Neuronal stem cell (in vitro differentiated cells): ENCODE data around the gene OBP2B.

ENCODE experiments used
- DNase-seq: peaks from one replicate; pipeline ENCODE4 v3.0.0-alpha.2; 2013; ENCODE audit warnings: low spot score
- H2AFZ ChIP-seq: one replicate; pipeline ENCODE4 v1.6.1; 2013; ENCODE audit warnings: mild to moderate bottlenecking, low read length, inconsistent platforms
- H2AK5ac ChIP-seq: 2 replicates; pipeline ENCODE4 v1.6.1; 2013; ENCODE audit warnings: low read depth, mild to moderate bottlenecking, inconsistent platforms, low read length, moderate library complexity, mixed read lengths
- H2BK120ac ChIP-seq: 2 replicates; pipeline ENCODE4 v1.6.1; 2013; ENCODE audit warnings: low read depth, mild to moderate bottlenecking, inconsistent platforms, low read length, moderate library complexity, mixed read lengths
- H2BK12ac ChIP-seq: one replicate; pipeline ENCODE4 v1.6.1; 2013; ENCODE audit warnings: low read length, inconsistent platforms
- H2BK15ac ChIP-seq: 2 replicates; pipeline ENCODE4 v1.6.1; 2013; ENCODE audit warnings: mild to moderate bottlenecking, low read length, inconsistent platforms, mixed read lengths
- H2BK5ac ChIP-seq: one replicate; pipeline ENCODE4 v1.6.1; 2013; ENCODE audit warnings: inconsistent platforms, mild to moderate bottlenecking, low read length, moderate library complexity
- H3K14ac ChIP-seq: one replicate; pipeline ENCODE4 v1.6.1; 2013; ENCODE audit warnings: low read length, inconsistent platforms
- H3K18ac ChIP-seq: 2 replicates; pipeline ENCODE4 v1.6.1; 2013; ENCODE audit warnings: low read length, inconsistent platforms
- H3K23ac ChIP-seq: 2 replicates; pipeline ENCODE4 v1.6.1; 2013; ENCODE audit warnings: low read depth, mild to moderate bottlenecking, mixed read lengths, low read length, inconsistent platforms; ENCODE audit not compliant: poor library complexity
- H3K27ac ChIP-seq: replicated peaks from 3 replicates; pipeline ENCODE4 v1.5.1; 2013; ENCODE audit warnings: low read length, inconsistent platforms
- H3K27me3 ChIP-seq, 3 experiments: 2 replicates each; pipeline ENCODE4 v1.6.1; 2013; ENCODE audit warnings: low read length in 3 of 3, mild to moderate bottlenecking in 2 of 3, inconsistent platforms in 1 of 3, low read depth in 1 of 3, mixed read lengths in 1 of 3, moderate library complexity in 1 of 3; ENCODE audit not compliant: control insufficient read depth in 3 of 3, insufficient read depth in 3 of 3
- H3K36me3 ChIP-seq, 2 donors: replicated peaks in 1 of 2; 2 replicates each; pipeline ENCODE4 v1.6.1; 2013; ENCODE audit warnings: low read length in 2 of 2; ENCODE audit not compliant: control insufficient read depth in 2 of 2, insufficient read depth in 2 of 2
- H3K4ac ChIP-seq: 2 replicates; pipeline ENCODE4 v1.6.1; 2013; ENCODE audit warnings: inconsistent platforms, mild to moderate bottlenecking, low read length, moderate library complexity
- H3K4me1 ChIP-seq, 2 donors: 1 replicate in 1 of 2; 2 replicates in 1 of 2; pipeline ENCODE4 v1.6.1; 2013; ENCODE audit warnings: low read length in 2 of 2, low read depth in 1 of 2; ENCODE audit not compliant: control insufficient read depth in 2 of 2, insufficient read depth in 1 of 2
- H3K4me2 ChIP-seq: one replicate; pipeline ENCODE4 v1.6.1; 2013; ENCODE audit warnings: mild to moderate bottlenecking, low read length, inconsistent platforms; ENCODE audit not compliant: insufficient read depth, poor library complexity, severe bottlenecking
- H3K4me3 ChIP-seq, 2 donors: 2 replicates each; pipeline ENCODE4 v1.5.1; 2013; ENCODE audit warnings: low read length in 2 of 2, mild to moderate bottlenecking in 2 of 2, inconsistent platforms in 1 of 2, moderate library complexity in 1 of 2
- H3K79me1 ChIP-seq: one replicate; pipeline ENCODE4 v1.6.1; 2013; ENCODE audit warnings: low read depth, mild to moderate bottlenecking, inconsistent platforms, low read length, moderate library complexity
- H3K9ac ChIP-seq: one replicate; pipeline ENCODE4 v1.6.1; 2013; ENCODE audit warnings: mild to moderate bottlenecking, low read depth, low read length, inconsistent platforms; ENCODE audit not compliant: poor library complexity
- H3K9me3 ChIP-seq, 2 donors: replicated peaks in 1 of 2; 2 replicates each; pipeline versions ENCODE3 to v1.6.1; 2013; ENCODE audit warnings: low read length in 2 of 2, mild to moderate bottlenecking in 2 of 2, inconsistent platforms in 1 of 2, low read depth in 1 of 2, mixed read lengths in 1 of 2, moderate library complexity in 1 of 2; ENCODE audit not compliant: control insufficient read depth in 2 of 2, insufficient read depth in 1 of 2
- H4K8ac ChIP-seq: one replicate; pipeline ENCODE4 v1.6.1; 2013; ENCODE audit warnings: low read depth, mild to moderate bottlenecking, inconsistent platforms, low read length, moderate library complexity
- H4K91ac ChIP-seq: one replicate; pipeline ENCODE4 v1.6.1; 2013; ENCODE audit warnings: low read length, low read depth, mild to moderate bottlenecking, inconsistent platforms; ENCODE audit not compliant: poor library complexity
- WGBS, 2 donors: extraction: QIAGEN DNeasy Blood & Tissue Kit; methylation state at CpG; one replicate each; pipeline ENCODE4 v1.1.7; 2013; ENCODE audit warnings: missing lambda C conversion rate in 2 of 2, mixed read lengths in 1 of 2; ENCODE audit not compliant: insufficient read length in 2 of 2, insufficient replicate concordance in 1 of 2; ENCODE audit errors: extremely low coverage in 2 of 2; 5-methylcytosine and 5-hydroxymethylcytosine counted together

OBP2B gene

DNA sequence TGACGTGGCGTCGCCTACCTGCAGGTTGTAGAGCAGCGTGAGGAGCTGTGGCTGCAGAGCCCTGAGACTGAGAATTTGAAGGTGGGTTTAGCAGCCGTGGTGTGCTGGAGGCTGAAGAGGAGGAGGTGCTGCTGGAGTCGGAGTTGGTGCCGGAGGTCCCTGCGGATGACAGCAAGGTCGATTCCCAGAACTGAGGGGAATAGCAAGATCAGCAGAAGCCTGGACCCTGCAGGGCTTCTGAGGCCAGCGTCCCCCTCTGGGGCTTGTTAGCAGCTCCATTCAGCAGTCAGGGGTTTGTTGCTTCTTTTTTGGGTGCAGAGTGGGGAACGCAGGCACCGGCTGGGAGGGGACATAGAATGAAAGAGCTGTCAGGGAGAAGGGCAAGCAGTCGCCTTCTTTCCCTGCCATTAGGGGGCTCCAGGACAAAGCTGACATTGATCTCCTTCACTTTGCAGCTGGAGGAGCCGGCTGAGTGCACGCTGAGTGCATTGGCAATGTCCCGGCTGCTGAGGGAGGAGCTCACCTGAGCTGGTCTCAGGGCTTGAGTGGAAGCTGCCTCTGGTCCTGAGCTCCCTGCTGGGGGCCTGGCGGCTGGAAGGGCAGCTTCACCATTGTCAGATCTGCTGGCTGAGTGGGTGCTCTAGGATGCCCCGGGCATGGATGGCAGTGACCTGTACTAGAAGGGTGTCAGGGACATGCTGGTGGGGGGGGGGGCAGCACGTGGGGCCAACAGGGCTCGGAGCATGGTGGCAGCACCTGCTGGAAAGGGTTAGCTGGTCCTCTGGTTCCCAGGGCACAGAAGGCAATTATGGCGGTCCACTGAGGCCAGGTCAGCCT lies 20.8 kb downstream of the OBP2B start:
- Histone ChIP-seq H3K4me3 (no peak overlapping the region), H2BK5ac (no peak overlapping the region), H2BK120ac (peak overlapping the region; percentile 30), H3K27me3 (peaks cover 0 to 28% (median 22%) of the 10 kb centered on the region in 3 experiments), H3K9me3 (no peaks in the 10 kb centered on the region), H3K79me1 (no peaks in the 10 kb centered on the region), H4K8ac (no peak overlapping the region), H3K9ac (no peak overlapping the region), H3K36me3 (no peaks in the 10 kb centered on the region), H2AK5ac (peak overlapping the region; percentile 83), H3K4ac (no peak overlapping the region), H3K18ac (peak overlapping the region; percentile 71), H3K4me1 (peaks cover 0 to 2% of the 10 kb centered on the region in 2 donors), H4K91ac (no peak overlapping the region), H2BK15ac (no peak overlapping the region), H3K14ac (no peak overlapping the region), H3K23ac (peak overlapping the region; percentile 77), H3K27ac (no peak overlapping the region), H3K4me2 (no peak overlapping the region), H2AFZ (no peak overlapping the region), H2BK12ac (no peak overlapping the region)
- DNase-seq = peak; percentile 29
- no CpG with 5 or more reads among the region's 21 CpGs for WGBS, 2 donors

DNA sequence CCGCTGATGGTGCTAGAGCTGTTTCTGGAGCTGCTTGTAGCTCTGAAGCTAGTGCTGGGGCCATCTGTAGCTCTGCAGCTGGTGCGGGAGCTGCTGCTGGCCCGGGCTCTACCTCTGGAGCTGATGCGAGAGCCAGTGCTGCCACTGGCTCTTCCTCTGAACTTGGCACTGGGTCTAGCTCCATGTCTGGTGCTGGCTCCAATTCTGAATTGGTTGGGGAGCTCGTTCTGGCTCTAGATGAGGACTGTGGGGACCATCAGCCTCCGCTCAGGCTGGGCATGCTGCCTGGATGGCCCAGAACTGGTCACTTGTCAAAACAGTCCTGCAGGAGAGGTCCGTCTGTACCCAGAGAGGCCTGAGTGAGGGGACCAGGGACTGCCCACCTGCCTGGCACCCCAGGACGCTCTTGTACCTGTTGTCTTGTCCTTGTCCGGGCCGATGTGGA lies 21.5 kb downstream of the OBP2B start:
- H3K4me3 ChIP-seq = no peak overlapping the region
- H4K8ac ChIP-seq = no peak overlapping the region
- no peak overlapping the region for H2BK120ac ChIP-seq
- H2BK12ac ChIP-seq = no peak overlapping the region
- no peak overlapping the region for H4K91ac ChIP-seq
- peak overlapping the region; percentile 70 for H3K23ac ChIP-seq
- no peak overlapping the region for H3K14ac ChIP-seq
- no peaks in the 10 kb centered on the region for H3K9me3 ChIP-seq
- peaks cover 0 to 34% (median 22%) of the 10 kb centered on the region in 3 experiments for H3K27me3 ChIP-seq
- no peaks in the 10 kb centered on the region for H3K36me3 ChIP-seq
- no peak overlapping the region for H3K4ac ChIP-seq
- no peak overlapping the region for H2BK15ac ChIP-seq
- H3K18ac ChIP-seq = no peak overlapping the region
- H3K4me1 ChIP-seq = peaks cover 0 to 2% of the 10 kb centered on the region in 2 donors
- DNase-seq = no peak
- no peak overlapping the region for H2AFZ ChIP-seq
- H3K4me2 ChIP-seq = no peak overlapping the region
- H2BK5ac ChIP-seq = no peak overlapping the region
- no peak overlapping the region for H3K27ac ChIP-seq
- no CpG with 5 or more reads among the region's 10 CpGs for WGBS, 2 donors
- no peak overlapping the region for H3K9ac ChIP-seq
- H3K79me1 ChIP-seq = no peaks in the 10 kb centered on the region
- peak overlapping the region; percentile 83 for H2AK5ac ChIP-seq

DNA sequence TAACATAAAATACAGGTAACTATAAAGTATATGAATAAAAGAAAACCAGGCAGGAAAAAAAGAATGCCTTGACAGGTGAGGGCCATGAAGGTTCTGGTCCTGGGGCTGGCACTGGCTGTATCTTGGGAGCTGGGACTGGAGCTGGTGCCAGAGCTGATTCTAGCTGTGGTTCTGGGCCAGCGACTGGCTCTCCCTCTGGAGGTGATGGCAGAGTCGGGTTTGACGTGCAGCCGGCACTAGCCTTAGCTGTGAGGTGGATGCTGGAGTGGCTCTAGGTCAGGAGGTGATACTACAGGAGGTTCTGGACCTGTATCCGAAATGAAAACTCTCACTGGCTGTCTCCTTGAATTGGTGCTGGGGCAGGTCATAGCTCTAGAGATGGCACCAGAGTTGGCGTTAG lies 22.3 kb downstream of the OBP2B start:
- Histone ChIP-seq H3K27ac (no peak overlapping the region), H2BK5ac (no peak overlapping the region), H4K8ac (no peak overlapping the region), H2AK5ac (no peak overlapping the region), H3K9me3 (no peaks in the 10 kb centered on the region), H4K91ac (no peak overlapping the region), H2AFZ (no peak overlapping the region), H3K9ac (no peak overlapping the region), H2BK12ac (no peak overlapping the region), H3K23ac (peak overlapping the region; percentile 37), H3K27me3 (peaks cover 0 to 42% (median 26%) of the 10 kb centered on the region in 3 experiments), H3K4me2 (no peak overlapping the region), H3K36me3 (no peaks in the 10 kb centered on the region), H2BK120ac (no peak overlapping the region), H2BK15ac (no peak overlapping the region), H3K79me1 (no peaks in the 10 kb centered on the region), H3K18ac (no peak overlapping the region), H3K14ac (no peak overlapping the region), H3K4me1 (peaks cover 0 to 2% of the 10 kb centered on the region in 2 donors), H3K4ac (no peak overlapping the region), H3K4me3 (no peak overlapping the region)
- DNase-seq = no peak
- WGBS, 2 donors = no CpG with 5 or more reads among the region's 6 CpGs

DNA sequence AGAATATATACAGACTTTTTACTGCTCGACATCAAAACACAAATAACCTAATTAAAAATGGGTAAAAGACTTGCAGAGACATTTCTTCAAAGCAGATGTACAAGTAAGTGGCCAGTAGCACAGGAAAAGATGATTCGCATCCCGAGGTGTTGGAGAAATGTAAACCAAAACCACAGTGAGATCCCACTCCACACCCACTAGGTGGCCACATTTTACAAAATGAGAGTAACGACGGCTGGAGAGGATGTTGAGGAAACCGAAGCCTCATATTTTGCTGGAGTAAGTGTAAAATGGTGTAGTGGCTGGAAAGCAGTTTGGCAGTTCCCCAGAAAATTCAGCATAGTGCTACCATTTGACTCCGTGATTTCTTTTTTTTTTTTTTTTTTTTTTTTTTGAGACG lies 24.1 kb downstream of the OBP2B start:
- no peak overlapping the region for H2BK120ac ChIP-seq
- H2AFZ ChIP-seq = no peak overlapping the region
- no peak overlapping the region for H3K23ac ChIP-seq
- peaks cover 0 to 2% of the 10 kb centered on the region in 2 donors for H3K4me1 ChIP-seq
- peaks cover 0 to 44% (median 26%) of the 10 kb centered on the region in 3 experiments for H3K27me3 ChIP-seq
- H3K4me2 ChIP-seq = no peak overlapping the region
- H4K91ac ChIP-seq = no peak overlapping the region
- H3K9me3 ChIP-seq = no peaks in the 10 kb centered on the region
- H2AK5ac ChIP-seq = no peak overlapping the region
- H3K79me1 ChIP-seq = no peaks in the 10 kb centered on the region
- H3K36me3 ChIP-seq = no peaks in the 10 kb centered on the region
- no peak overlapping the region for H3K18ac ChIP-seq
- H2BK15ac ChIP-seq = no peak overlapping the region
- H3K14ac ChIP-seq = no peak overlapping the region
- no peak overlapping the region for H3K27ac ChIP-seq
- no peak for DNase-seq
- WGBS, 2 donors = no CpG with 5 or more reads among the region's 8 CpGs
- no peak overlapping the region for H2BK12ac ChIP-seq
- H3K4ac ChIP-seq = no peak overlapping the region
- H3K4me3 ChIP-seq = no peak overlapping the region
- H2BK5ac ChIP-seq = no peak overlapping the region
- no peak overlapping the region for H3K9ac ChIP-seq
- no peak overlapping the region for H4K8ac ChIP-seq
